PC-9 (cell line): ENCODE data around the gene NKX2-4.

Experiments
- EZH2 ChIP-seq: fragments of 200-600 bp; sonication (generic); IDR thresholded peaks from 2 replicates; pipeline ENCODE4 v1.8.0; 2017; ENCODE audit warnings: antibody characterized with exemption, low read depth
- TF ChIP-seq, protein P1 (sequence below): fragments of 200-600 bp; sonication (generic); conservative IDR thresholded peaks from 2 replicates; pipeline ENCODE4 v1.6.1; 2017; ENCODE audit warnings: mixed run types, antibody characterized with exemption, mild to moderate bottlenecking, moderate library complexity

DNA sequence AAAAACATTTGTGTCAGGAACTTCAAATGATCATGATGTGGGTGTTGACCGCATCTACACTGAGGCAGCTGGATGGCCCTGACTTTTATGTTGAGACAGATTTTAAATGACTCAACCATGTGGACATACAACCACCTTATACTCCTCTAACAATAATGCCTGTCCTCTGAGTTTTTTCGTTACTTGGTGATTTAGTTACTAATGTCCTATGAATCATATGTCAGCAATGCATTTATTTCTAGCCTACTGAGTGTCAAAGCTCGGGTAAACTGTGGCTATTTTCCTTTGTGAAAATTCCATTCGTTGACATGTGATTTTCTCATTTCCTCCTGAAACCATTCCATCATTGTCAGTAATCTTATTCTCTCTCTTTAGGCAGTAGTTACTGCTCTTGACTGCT lies 38.9 kb upstream of the NKX2-4 start:
- TF ChIP-seq, protein P1, sequence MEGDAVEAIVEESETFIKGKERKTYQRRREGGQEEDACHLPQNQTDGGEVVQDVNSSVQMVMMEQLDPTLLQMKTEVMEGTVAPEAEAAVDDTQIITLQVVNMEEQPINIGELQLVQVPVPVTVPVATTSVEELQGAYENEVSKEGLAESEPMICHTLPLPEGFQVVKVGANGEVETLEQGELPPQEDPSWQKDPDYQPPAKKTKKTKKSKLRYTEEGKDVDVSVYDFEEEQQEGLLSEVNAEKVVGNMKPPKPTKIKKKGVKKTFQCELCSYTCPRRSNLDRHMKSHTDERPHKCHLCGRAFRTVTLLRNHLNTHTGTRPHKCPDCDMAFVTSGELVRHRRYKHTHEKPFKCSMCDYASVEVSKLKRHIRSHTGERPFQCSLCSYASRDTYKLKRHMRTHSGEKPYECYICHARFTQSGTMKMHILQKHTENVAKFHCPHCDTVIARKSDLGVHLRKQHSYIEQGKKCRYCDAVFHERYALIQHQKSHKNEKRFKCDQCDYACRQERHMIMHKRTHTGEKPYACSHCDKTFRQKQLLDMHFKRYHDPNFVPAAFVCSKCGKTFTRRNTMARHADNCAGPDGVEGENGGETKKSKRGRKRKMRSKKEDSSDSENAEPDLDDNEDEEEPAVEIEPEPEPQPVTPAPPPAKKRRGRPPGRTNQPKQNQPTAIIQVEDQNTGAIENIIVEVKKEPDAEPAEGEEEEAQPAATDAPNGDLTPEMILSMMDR = no peak
- TF ChIP-seq EZH2 = no peak
